GM18499 (cell line): ENCODE results near the gene NGF.

Experiments used
- ATAC-seq: cut with Tn5 transposase; IDR thresholded peaks from one replicate; pipeline ENCODE4 v1.9.1; 2021; ENCODE audit warnings: moderate number of reproducible peaks; ENCODE audit not compliant: insufficient read depth, unreplicated experiment

NGF gene

DNA sequence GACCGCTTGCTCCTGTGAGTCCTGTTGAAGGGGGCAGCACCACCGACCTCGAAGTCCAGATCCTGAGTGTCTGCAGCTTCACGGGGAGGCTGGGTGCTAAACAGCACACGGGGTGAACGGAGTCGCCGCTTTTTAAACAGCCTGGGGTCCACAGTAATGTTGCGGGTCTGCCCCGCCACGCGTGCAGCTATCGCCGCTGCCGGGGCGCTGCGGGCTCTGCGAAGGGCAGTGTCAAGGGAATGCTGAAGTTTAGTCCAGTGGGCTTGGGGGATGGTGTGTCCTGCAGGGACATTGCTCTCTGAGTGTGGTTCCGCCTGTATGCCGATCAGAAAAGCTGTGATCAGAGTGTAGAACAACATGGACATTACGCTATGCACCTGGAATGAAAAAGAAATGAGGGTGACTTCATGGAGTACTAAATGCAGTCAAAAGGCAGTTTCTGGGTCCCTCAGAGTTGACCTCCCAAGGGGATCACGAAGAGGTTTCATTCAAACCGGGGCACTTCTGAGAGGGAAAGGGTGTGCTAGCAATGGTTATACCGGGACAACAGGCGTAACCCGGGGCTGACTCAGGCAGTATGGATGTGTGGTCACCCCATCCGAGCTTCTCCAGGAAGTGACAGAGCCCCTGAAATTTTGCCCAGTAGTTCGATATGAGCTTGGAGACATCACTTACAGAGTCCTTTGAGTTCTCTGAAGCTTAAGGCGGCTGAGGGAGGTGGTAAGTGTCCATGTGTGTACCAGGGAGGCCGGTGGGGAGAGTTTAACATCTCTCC is 51.4 kb downstream of the NGF start:
- ATAC-seq = no peak

DNA sequence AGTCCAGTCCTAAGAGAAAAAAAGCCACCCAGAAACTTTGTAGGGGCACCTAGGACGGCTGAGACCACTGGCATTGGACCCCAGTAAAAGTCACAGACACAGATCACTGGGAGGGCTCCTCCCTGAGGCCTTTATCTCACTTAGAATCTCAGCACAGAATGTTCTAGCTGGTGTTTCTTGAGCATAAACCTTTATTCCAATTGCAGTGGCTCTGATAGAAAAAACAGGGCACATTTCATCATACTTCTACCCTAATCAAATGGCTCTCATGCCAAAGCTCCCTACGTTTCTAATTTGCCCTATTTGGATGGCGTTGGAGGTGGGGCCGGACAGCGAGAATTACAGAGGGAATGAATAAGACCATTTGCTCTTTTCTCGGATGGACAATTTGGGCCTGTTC is 53.8 kb downstream of the NGF start:
- no peak for ATAC-seq

DNA sequence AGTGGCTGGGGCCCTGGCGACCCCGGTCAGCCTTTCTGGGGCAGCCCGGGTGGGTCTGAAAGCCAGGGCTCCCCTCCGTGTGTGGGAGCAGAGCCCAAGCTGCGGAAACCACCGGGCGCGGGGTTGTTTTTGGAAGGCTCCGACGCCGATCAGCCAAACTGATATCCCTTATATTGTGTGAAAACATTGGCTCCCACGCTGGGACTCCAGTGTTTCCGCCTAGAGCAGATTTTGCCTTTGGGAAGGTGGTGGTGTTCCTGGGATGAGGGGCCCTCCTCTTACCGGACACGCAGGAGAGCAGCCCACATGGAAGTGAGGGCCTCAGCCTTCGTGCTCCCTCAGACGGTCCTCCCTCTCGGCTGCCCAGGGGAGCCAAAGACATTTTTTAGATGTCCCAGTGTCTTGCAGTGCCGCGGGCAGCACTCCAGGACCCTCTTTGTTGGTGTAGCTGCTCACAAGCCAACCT is 54.3 kb downstream of the NGF start:
- ATAC-seq = no peak

DNA sequence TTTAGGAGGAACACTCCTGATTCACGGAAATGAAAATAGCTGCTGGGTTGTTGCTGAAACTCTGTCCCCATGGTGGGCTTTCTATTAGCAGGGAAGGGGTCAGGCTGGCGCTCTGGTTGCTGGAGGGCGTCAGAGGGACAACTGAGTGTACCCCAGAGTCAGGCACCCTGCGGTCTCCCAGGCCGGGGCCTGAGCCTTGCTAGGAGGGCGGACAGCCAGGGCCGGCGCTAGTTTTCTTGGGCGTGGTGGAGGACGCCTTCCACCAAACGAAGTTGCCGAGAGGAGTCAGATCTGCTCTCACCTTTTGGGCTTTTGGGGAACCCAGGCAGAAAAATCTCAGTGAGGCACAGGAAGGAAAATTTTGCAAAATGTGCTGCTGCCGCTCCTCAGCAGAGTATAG is 54.8 kb downstream of the NGF start:
- ATAC-seq = no peak

DNA sequence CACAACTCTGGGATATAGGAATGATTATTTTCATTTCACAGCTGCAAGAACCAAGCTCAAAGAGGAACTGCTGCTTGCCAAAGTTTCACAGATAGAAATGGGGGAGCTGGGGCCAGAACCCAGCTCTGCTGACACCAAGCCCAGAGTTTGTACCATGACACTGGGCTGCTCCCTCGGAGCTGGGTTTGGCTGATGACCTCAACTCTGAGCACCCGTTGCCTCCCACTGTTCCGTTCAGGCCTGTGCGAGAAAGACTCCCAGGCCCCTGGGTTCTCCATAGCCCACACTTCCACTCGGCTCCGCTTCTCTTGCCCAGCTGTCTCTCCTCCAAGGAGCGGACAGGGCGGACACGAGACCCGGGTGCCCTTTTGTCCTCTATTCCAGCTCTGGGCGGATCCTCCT is 55.2 kb downstream of the NGF start:
- ATAC-seq = no peak

DNA sequence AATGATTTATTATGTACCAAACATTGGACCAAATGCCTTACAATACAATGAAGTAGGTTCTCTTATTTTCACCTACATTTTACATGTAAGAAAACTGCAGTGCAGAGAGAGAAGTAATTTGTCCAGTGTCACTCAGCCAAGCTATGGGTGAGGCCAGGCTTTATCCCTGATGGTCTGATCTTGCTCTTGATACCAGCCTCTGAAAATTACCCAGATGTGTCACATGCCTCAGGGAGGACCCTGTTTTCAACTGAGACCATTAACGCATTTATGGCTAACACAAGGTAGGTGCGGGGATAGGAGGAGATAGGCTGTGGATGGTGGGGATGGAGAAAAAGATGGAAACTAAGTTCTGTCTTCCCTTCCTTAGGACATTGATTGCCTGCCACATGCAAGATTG is 56.9 kb downstream of the NGF start:
- no peak for ATAC-seq

DNA sequence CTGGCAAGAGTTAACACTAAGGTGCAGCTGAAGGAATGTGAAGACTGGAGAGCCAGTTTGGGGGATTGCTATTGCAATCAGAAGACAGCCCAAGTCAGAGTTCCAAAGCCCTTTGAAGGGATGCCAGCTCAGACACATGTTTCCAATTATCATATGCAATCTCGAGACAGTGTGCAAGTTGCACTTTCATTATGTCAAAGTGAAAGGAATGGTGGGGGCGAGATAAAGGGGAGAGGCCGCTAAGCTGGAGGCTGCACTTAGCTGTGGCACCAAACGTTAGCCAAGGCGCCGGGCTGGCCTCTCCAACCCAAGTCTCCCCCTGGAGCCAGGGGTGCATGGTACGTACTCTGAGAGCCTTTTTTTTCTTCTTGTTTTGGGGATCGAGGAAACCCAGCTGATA is 58.0 kb downstream of the NGF start:
- no peak for ATAC-seq

DNA sequence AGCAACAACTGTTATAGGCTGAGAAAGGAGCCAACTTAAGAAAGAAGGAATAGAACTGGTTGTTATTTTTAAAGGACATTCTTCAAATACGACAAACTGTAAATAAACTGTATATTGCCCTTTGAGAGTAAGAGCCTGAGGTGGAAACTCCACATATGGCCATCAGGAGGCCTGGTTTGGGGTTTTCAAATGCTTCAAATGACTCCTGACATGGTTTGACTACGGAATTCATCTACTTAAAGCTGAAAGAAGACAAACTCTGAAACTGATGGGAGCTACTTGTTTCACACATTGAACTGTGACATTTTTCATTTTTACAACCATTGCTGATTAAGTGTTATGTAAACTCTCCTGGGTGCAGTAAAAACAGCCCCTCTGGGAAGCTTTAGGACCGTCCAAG is 59.8 kb downstream of the NGF start:
- no peak for ATAC-seq

DNA sequence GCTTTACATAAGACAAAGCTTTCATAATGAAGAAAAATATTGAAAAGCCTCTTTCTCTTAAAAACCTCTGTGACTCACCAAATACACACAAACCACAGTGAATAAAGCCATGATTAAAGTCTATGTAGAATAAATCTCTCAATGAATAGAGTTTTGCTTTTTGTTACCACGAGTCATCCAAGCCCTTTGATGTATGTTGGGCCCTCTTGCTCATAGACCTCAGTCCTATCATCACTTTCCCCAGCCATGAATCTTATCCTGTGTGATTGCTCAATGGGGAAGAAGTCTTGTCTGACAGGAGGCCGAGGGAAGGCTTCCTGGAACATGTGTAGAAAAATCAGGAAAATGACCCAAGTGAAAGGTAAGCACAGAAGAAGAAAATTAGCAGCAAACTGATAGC is 60.8 kb downstream of the NGF start:
- no peak for ATAC-seq

DNA sequence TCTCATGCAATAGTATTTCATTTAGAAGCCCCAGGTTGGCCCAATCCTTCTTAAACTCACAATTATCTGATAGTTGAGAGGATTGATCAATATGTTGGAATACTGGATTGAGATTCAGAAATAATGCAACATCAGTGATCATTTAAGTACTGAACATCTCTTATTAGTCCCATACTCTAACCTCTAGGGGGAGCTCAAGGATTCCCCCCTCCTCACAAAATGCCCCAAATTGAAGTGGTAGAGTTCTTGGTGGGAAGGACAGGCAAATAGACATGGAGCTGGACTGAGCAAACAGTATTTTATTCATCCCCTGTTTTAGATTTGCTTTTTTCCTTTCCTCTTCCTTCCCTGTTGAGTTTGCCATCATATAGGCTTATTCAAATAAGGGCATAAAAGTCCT is 62.8 kb downstream of the NGF start:
- no peak for ATAC-seq

DNA sequence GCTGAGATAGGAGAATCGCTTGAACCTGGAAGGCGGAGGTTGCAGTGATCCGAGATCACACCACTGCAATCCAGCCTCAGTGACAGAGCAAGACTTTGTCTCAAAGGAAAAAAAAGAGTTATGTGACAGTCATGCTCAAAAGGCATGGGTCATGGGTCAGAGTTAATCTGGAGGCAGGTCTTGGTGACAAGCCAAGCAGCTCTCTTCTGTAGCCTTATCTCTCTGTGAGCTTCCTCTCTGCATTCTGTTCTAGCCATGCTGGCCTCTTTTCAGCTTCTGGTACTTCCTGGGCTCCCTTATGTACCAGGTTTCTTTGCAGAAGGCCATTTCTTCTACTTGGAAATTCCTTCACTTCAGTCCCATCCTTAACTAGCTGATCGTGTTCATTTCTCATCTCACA is 63.6 kb downstream of the NGF start:
- ATAC-seq = no peak

DNA sequence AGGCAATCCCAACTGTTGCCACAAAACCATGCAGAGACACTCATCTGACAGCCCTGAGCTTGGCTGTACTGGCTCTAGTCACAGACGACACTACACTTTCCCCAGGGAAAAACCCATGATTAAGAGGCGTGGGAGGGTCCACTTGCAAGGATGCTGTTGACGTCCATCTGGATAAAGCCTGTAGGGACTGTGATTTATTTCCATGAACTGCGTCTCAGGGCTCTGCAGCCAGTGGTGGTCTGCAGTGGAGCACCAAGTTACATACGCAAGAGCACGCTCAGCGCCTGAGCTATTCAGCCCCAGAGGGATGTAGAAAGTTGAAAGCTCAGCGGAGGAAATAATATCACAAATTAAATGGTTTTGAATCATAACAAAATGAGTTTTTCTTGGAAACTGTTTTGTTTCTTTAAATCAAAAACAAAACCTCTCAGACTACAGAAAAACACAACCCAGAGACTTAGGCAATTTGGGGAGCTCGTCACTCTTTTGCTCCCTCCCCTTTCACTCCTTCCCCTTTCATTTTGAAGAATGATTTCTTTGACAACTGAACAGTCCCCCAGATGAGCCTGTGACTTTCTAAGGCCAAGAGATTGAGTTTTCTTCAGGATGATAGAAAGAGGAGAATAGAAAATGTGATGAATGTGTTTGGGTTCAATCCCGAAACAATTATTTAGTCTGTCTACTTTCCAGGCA is 71.2 kb downstream of the NGF start:
- ATAC-seq = no peak

DNA sequence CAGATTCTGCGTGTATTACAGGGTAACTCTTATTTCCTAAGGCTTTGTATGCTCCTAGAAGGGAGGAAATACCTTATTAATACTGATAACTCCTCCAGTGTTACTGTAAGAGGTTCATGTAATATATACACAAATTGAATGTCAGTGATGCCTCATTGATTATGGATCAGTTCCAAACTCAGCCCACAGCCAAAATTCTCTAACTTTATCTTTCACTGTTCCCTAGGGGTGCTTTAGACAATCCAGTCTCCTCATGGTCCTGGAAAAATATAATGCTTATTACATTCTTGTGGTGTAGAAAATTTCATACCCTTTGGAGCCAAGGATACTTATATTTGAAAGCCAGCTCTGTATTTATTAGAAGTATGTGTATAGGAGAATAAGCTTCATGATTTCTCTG is 73.0 kb downstream of the NGF start:
- no peak for ATAC-seq

DNA sequence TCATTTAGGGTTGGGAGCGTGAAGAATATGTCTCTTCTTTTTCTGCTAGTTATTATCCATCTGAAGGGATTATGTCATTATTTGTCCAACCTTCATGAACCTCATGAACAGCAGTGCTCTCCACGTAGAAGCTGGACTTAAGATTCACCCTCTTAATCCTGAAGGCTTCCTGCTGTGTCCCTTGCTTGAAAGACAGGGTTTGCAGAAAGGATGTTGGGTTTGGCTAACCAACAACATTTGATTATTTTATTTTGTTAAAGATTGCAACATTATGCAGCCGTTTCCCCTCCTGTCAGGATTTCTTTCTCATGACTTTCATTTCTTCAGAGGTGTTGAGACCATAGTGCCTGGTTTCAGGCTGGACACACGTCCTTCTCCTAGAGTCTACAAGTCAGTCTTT is 75.2 kb downstream of the NGF start:
- no peak for ATAC-seq

DNA sequence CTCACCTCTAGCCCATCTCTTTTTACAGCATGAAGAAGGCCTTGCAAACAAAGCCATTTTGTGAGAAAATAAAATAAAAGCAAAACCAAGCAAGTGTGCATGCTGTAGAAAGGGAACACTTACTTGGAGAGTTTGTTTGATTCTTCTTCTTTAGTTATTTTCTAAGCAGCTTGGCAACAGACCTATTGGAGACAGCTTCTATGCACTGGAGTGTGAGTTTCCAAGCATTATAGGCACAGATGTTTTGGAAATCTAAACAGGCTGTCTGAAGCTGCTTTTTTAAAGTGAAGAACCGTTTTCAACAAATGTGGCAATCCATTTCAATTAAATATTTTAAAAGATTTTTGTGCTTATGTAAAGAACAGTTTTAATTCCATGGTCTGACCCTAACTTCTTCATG is 76.6 kb downstream of the NGF start:
- ATAC-seq = no peak

DNA sequence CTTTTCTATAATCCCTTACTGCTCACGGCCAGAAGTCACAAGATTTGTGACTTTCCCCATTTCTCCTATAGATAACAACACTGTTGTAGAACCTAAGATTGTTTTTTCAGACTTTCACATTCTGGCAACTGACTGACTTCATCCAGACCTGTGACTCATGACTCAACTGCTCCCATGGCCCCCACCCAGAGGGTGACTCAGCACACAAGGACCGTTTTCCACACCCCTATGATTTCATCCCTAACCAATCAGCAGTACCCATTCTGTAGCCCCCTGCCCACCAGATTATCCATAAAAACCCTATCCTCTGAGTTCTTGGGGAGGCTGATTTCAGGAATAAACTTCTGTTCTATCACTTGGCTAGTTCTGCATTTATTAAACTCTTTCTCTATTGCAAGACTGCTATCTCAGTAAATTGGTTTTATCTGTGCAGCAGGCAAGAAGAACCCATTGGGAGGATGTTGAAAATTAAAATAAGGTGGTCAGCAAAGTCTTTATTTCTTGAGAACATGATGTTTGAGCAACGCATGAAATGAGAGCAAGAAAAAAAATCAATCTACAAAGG is 79.7 kb downstream of the NGF start:
- ATAC-seq = no peak

DNA sequence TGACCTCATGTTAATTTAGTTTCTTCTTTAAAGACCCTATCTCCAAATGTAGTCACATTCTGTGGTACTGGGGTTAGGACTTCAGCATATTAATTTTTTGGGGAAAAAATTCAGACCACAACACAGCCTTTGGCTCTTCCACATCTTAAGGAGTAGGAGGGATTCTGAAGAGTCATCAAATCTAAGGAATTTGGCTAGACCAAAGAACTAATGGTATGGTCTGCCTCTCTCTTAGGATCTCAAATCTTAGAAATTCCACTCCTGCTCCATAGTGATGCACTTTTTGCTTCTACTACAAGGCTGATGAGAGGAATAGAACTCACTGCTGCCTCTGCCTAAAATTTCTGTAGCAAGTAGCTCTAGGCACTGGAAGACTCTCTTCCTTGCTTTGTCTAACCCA is 80.5 kb downstream of the NGF start:
- ATAC-seq = no peak

DNA sequence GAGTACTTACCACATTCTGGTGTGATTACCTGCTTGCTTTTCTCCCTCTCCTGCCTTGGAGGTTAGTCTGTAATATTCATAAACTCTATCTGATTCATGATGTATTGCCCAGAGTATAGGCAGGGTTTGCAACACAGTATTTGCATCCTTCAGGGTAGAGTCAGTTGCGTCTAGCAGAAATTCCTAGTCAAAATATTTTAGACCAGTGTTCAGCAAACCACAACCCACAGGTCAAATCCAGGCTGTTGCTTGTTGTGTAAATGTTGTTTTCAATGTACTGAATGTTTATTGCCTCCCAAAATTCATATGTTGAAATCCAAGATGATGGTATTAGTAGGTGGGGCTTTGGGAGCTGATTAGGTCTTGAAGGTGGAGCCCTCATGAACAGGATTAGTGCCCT is 82.9 kb downstream of the NGF start:
- ATAC-seq = no peak

DNA sequence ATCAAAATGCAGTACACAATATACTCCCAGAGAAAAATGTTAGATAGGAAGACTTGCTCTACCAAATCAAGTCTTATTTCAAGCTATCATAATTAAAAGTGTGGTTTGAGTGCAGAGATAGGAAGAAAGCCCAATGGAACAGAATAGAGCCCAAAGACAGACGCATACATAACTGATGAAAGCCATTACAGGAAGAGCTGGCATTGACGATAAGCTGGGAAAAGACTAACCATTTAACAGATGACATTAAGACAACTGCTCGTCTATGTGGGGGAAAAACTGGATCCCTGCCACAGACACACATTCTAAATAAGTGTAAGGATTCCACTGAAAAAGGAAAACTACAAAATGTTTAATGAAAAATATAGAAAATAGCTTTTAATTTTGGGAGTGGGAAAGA is 85.5 kb downstream of the NGF start:
- no peak for ATAC-seq

DNA sequence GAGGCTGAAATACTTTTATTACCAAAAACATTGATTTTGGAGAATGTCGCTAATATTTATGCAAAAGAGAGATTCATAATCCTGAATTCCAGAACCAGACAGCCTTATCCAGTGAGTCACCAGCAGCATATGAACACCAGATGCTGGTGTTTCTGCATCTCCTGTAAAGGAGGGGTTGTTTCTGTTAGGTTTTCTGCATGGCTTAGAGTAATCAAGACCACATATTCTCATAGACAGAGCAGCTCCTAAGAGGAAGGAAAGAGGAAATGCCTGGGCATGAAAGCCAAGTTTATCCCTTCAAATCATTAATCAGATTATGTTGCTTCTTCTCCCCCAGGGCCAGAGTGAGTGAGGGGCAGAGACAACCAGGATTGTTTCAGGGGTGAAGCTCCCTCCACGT is 86.2 kb downstream of the NGF start:
- ATAC-seq = no peak

DNA sequence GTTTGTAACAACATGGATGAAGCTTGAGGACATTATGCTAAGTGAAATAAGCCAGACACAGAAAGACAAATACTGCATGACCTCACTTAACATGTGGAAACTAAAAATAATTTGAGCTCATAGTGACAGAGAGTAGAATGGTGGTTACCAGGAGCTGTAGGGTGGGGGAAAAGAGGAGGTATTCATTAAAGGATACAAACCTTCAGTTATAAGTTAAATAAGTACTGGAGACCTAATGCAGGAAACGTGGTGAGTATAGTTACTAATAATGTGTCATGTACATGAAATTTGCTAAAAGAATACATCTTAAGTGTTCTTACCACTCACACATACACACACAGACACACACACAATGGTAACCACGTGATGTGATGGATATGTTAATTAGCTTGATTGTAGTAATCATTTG is 86.7 kb downstream of the NGF start:
- no peak for ATAC-seq

DNA sequence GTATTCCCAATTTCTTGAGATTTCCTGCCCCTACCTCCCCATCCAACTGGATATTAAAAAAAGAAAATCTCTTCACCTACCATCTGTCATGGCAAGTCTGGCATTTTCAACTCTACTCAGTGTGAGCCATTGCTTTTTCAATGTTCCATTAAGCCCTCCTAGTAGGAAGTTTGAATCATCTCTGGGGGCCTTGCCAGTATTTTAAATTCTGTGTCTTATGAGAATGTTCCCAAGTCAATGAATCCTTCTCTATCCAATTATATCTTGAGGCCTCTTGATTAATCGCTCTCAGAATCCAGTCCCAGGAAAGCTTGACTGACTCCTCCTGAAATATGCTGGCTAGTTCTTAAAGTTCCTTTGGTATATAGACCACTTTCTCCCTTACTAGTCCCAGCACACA is 91.5 kb downstream of the NGF start:
- no peak for ATAC-seq
